Stimulated activated CD8-positive, alpha-beta memory T cell treated with anti-CD3 and anti-CD28 coated beads, Interleukin-7, amount 100 ng/mL, for 4 hours (primary cell): ENCODE measurements around the gene TRAPPC14.
"Not testable (repeated sequence)": the region's sequence is repeated elsewhere in the genome, so short reads cannot be mapped to it uniquely, and the experiment has no call there.

ENCODE experiments used
- DNase-seq, 2 donors: peaks; one replicate each; pipeline ENCODE4 v3.0.0-alpha.2; 2020; ENCODE audit warnings: low read depth in 2 of 2

Gene TRAPPC14

DNA sequence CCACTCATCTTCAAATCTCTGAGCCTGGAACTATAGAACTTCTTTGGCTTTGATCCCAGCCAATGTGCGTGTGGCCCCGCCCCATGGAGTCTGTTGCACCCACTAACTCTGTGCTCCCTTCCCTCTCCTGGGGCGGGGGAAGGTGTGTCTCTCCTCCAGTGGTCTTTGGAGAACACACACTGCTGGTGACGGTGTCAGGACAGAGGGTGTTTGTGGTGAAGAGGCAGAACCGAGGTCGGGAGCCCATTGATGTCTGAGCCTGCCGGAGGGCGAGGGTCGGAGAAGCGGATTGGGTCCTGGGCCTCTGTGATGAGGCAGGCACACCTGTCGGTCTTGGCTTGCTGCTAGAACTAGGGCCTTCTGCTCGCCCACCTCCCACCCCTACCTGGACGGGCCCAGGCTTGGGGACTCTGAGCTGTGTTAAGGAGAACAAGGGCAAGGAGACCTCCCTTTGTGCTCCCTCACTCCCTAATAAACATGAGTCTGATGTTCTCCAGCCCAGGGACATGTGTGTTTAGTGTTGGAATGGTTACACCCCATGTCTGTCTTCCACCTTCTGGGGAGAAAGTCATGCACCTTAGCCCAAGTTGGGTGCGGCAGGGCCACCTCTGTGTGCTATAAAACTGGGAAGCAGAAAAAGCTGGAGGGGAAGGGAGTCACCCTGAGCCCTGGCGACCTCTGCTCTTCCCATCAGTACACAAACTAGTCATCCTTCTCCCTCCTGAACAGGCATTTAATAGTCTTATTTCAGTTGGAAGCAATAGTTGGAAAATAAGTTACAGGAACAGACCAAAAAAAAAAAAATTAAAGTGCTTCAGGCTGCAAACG is 4.6 kb downstream of the TRAPPC14 start:
- DNase-seq, result no peak

DNA sequence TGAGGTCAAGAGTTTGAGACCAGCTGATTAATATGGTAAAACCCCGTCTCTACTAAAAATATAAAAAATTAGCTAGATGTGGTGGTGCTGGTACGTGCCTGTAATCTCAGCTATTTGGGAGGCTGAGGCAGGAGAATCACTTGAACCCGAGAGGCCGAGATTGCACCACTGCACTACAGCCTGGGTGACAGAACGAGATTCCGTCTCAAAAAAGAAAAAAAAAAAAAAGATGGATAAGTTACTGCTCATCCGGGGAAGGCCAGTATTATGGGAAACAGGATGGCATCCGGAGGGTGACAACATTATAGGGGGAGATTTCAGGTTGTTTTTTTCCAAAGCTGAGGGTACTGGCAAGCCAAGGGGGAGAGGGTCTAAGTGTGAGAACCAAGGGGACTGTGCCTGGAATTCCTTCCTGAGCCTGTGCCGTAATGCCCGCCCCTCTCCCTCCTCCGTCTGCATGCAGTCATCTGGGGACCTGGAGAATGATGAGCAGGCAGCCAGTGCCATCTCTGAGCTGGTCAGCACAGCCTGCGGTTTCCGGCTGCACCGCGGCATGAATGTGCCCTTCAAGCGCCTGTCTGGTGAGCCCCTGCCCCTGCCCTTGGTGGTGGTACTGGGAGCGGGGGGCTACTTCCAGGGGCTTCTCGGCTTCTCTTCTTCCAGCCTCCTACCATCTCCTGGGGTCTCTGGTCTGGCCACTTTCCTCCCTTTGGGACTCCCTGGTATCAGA is 5.4 kb downstream of the TRAPPC14 start:
- no peak for DNase-seq

- no peak for DNase-seq
Measured at GRCh38 chr7:100152404-100152803, 6.1 kb downstream of the TRAPPC14 start.

GRCh38 chr7:100148559-100149328 is 9.8 kb downstream of the TRAPPC14 start, which contains the start of gene LAMTOR4:
Gene LAMTOR4, plus strand, starts transcription at chr7:100148918. Its CDS starts 55 bp downstream, at chr7:100148973.
- DNase-seq, result peak; percentile 97

GRCh38 chr7:100148225-100148558 is 10.3 kb downstream of the TRAPPC14 start:
- no peak for DNase-seq

DNA sequence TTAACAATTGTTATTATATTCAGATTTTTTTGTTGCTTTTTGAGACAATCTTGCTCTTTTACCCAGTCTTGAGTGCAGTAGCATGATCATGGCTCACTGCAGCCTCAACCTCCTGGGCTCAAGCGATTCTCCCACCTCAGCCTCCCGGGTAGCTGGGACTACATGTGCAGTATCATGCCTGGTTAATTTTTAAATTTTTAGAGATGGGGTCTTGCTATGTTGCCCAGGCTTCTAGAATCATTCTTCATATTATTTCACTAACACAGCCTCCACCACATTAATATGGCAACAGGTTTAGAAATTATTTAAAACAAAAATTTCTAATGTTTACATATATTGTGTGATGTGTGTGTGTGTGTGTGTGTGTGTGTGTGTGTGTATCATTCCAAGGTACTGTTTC is 11.2 kb downstream of the TRAPPC14 start:
- DNase-seq, result no peak

DNA sequence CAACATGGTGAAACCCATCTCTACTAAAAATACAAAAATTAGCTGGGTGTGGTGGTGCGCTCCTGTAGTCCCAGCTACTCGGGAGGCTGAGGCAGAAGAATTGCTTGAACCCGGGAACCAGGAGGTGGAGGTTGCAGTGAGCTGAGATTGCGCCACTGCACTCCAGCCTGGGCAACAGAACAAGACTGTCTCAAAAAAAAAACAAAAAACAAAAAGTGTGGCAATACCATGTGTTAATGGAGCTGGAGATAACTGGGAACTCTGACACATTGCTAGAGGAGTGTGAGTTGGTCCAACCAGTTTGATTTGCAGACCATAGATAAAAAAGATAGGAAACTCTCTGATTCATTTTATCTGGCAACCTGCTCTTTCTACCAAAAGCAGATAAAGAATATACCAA is 12.2 kb downstream of the TRAPPC14 start:
- DNase-seq, result not testable (repeated sequence)

DNA sequence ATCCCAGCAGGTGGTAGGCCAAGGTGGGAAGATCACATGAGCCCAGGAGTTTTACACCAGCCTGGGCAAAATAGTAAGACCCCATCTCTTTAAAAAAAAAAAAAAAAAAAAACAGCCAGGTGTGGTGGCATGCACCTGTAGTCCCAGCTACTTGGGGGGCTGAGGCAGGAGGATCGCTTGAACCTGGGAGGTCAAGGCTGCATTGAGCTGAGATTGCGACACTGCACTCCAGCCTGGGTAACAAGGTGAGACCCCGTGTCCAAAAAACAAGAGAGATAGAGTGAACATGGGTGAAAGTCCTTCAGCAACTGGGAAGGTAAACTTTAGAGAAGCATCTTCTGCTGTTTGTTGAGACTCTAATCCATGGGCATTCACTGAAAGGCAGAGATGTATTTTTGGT is 16.1 kb downstream of the TRAPPC14 start:
- no peak for DNase-seq

GRCh38 chr7:100141555-100141949 is 17.0 kb downstream of the TRAPPC14 start:
- no peak for DNase-seq

DNA sequence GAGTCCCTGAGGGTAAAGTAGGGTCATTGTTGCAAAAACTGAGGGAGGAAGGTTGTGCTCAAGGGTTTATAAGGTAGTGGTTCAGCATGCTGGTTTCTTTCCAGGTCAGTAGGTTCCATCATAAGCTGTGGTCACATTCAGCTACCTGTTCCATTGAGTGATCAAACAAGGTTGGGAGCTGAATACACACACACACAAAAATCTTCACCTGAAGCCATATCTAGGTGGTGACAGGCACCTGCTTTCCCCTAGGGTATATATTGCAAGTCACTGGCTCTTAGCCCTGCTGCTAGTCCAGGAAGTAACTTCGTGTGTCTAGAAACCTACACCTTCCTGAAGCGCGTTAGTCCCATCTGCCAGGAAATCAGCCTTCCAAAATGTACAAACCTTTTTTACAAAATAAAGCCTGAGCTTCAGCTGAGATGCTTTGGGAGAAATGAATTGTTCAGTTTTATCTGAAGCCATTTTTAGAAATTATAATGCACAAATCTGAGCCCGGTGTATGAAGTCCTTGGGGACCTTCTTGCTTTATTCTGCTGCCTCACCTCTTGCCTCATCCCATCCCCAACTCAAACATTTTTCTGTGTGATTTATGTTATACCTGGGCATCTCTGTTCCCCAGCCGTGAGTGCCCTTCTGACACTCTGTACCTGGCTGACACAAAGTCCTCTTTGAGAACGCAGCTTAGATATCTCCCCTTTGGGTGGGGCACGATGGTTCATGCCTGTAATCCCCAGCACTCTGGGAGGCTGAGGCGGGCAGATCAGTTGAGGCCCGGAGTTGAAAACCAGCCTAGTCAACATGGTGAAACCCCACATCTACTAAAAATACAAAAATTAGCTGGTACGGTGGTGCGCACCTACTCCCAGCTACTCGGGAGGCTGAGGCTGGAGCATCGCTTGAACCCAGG is 20.4 kb downstream of the TRAPPC14 start:
- DNase-seq, result no peak

DNA sequence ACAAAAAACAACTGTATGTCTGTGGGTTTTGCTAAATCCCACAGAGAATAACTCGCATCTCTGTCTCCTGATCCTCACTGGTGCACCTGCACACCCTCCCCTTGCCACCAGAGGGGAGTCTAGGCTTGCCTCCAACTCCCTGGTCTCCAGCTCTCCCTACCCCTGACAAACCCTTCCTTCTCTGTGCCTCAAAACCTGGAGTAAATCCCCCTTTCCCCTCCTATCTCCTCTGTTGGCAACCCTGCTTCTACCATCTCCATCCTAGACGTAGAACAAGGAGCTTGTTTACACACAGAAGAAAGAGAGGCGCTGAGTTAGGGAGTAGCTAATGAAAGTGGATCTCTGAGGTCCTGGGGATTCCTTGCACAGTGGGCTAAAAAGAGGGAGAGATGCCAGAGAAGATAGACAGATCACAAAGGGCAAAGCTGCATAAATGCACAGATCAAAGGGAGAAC is 25.8 kb downstream of the TRAPPC14 start:
- DNase-seq, result peak in 1 of 2 donors; percentile 41

- no peak for DNase-seq
Measured at GRCh38 chr7:100132126-100132525, 26.4 kb downstream of the TRAPPC14 start.

DNA sequence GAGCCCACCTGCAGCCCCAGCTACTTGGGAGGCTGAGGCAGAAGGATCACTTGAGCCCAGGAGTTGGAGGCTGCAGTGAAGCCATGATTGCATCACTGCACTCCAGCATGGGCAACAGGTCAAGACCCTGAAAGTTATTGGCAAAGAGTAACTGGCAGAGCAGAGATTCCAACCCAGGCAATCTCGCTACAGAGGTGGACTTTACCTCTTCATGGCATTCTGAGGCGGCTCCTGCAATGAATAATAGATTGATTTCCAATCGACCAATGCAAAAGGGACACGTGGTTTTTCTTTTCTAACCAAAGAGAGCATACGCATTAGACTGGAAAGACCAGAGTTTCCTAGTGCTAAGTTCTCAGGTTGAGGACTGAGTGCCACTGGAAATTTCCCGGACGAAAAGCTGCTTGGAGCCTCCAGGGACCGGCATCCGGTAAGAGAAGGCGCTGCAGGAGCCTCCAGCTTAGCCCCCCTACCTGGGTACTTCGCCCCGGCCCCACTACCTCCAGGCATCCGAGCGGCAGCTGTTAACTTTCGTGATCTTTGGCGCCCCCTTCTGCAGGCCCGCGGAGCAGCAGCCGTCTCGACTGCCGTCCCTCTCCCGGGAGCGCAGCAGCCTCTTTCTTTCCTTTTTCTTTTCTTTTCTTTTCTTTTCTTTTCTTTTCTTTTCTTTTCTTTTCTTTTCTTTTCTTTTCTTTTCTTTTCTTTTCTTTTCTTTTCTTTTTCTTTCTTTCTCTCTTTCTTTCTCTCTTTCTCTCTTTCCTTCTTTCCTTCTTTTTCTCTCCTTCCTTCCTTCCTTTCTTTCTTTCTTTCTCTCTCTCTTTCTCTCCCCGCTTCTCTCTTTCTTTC is 27.7 kb downstream of the TRAPPC14 start:
- peak; percentile 62 to 70 for DNase-seq

DNA sequence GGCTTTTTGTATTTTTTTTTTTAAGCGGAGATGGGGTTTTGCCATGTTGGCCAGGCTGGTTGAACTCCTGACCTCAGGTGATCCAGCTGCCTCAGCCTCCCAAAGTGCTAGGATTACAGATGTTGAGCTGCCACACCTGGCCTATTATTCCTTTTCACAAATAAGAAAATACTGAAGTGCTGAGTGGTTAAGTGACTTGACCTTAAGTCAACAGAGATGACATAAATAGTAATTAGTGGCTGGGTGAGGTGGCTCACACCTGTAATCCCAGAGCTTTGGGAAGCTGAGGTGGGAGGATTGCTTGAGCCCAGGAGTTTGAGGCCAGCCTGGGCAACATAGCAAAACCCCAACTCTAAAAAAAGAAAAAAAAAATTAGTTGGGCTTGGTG is 28.3 kb downstream of the TRAPPC14 start:
- not testable (repeated sequence) for DNase-seq

- DNase-seq, result no peak
Measured at GRCh38 chr7:100128637-100128963, 29.9 kb downstream of the TRAPPC14 start.

- DNase-seq, result peak in 1 of 2 donors; percentile 6
Measured at GRCh38 chr7:100127866-100128636, 30.5 kb downstream of the TRAPPC14 start.

DNA sequence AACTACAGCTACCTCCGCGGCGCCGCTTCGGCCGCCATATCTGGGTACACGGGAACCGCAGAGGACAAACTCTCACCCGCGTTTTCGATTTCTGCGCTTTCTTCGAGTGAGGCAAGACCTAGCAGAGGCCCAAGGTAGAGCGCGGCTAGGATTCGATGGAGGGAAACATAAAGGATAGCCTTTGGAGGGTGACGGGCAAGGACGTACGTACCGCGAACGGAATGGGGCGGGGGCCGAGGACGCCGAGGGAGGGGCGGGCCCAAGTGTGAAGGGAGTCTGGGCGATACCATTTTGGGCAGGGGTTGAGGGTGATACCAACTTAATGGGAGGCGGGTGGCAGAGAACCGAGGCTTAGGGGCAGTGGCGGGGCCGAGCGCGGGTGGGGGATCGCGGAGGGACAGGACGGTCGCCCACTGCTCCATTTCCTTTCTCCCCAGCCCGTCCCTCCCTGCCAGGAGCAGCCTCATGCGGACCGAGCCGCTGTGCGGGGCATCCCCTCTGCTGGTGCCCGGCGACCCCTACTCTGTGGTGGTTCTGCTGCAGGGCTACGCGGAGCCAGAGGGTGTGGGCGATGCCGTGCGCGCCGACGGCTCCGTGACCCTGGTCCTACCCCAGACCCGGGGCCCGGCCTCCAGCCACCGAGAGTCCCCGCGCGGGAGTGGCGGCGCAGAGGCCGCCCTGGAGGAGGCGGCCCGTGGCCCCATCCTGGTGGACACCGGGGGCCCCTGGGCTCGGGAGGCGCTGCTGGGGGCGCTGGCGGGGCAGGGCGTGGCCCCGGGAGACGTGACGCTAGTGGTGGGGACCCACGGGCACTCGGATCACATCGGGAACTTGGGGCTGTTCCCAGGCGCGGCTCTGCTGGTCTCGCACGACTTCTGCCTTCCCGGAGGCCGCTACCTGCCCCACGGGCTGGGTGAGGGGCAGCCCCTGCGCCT is 31.3 kb downstream of the TRAPPC14 start, which contains the start of gene MBLAC1:
Gene MBLAC1, plus strand, starts transcription at position 37 of the 935 bp plus-strand sequence. Its CDS starts 429 bp downstream, at position 466.
- peak; percentile 82 to 83 for DNase-seq

- no peak for DNase-seq
Measured at GRCh38 chr7:100126239-100126930, 32.1 kb downstream of the TRAPPC14 start.
